HG03457 (cell line): Measurements from ENCODE around the gene NPL.

ENCODE experiments used
- ATAC-seq: cut with Tn5 transposase; IDR thresholded peaks from one replicate; pipeline ENCODE4 v1.9.1; 2021; ENCODE audit warnings: moderate number of reproducible peaks; ENCODE audit not compliant: unreplicated experiment

Gene NPL

GRCh38 chr1:182861994-182862393, 72.4 kb downstream of the NPL start:
- no peak for ATAC-seq

- no peak for ATAC-seq
Observed at GRCh38 chr1:182862827-182863226, 73.3 kb downstream of the NPL start.

- ATAC-seq = no peak
Observed at GRCh38 chr1:182863940-182864339, 74.4 kb downstream of the NPL start.

- no peak for ATAC-seq
Observed at GRCh38 chr1:182867861-182868260, 78.3 kb downstream of the NPL start.

DNA sequence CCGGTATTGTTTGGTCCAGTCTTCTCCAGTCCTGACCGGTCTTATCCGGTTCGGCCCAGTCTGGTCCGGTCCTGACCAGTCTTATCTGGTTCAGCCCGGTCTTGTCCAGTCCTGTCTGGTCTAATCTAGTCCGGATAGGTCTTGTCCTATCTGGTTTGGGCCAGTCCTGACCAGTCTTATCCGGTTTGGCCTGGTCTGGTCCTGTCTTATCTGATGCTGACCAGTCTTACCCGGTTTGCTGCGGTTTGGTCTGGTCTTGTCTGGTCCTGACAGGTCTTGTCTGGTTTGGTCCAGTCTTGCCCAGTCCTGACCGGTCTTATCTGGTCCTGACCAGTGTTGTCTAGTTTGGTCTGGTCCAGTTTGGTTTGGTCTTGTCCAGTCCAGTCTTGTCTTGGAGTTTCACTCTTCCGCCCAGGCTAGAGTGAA, 79.7 kb downstream of the NPL start:
- no peak for ATAC-seq

DNA sequence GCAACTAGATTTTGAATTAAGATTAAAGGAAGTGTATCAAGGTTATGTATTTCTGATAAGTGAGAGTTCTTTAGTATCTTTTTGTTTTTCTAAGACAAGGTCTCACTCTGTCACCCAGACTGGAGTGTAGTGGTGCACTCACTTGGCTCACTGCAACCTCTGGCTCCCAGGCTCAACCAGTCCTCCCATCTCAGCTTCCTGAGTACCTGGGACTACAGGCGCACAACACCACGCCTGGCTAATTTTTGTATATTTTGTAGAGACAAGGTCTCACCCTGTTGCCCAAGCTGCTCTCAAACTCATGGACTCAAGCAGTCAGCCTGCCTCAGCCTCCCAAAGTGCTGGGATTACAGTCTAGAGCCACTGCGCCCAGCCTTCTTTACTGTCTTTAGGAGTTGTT, 83.3 kb downstream of the NPL start:
- no peak for ATAC-seq

- ATAC-seq = no peak
Observed at GRCh38 chr1:182875889-182876288, 86.3 kb downstream of the NPL start.

DNA sequence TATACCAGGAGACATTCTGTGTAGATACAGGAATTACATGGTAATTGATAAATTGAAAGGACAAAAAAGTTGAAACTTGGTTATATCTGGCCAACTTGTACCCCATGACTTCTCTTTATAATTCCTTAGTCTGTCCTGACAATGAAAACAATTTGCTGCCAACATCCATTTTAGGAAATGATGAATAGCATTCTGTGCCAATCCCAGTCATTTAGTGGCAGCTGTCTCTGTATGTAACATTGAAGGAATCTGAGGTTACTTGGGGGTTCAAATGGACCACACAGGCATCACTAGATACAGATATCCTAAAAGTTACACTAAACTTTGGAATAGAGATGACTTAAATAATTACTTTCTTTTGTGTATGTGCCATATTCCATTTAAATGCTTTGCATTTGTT, 87.8 kb downstream of the NPL start:
- no peak for ATAC-seq

DNA sequence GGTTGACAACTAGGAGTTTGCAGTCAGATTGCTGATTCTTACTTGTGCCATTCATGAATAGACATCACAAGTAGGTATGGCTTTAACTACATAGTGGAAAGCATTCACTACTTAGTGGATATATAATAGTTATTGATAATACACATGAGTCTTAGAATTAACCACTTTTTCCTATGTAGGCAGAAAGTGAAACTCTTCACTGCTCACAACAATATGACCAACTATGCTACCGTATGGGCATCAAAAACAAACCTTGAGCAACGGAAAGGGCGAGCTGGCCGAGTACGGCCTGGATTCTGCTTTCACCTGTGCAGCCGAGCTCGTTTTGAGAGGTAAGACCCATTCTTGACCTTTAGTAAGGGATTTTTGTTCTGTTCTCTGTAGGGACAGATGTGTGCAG, 88.3 kb downstream of the NPL start:
- no peak for ATAC-seq
